Daoy (cell line): ENCODE results near the gene FLG2. TPM values are rescaled to one million over a fixed set of nuclear protein-coding genes. Genes with fewer than 3 reads are reported as not detected.

ENCODE experiments used
- DNase-seq: peaks from one replicate; pipeline ENCODE4 v3.0.0-alpha.2; 2015; ENCODE audit warnings: low read depth
- total RNA-seq: library from RNA; depleted of rRNA; stranded (reverse); fragments of >200 nt; shearing (Covaris generic); gene quantifications from 2 replicates; pipeline ENCODE4 v1.2.3, GENCODE V29; 2014; rRNA removed

FLG2 gene
- not detected in 2 replicates for total RNA-seq

- DNase-seq = no peak
These were observed at the start of gene FLG2 for GRCh38 chr1:152359906-152360305. TSS of gene FLG2 (minus strand) at chr1:152360006. CDS start at chr1:152358884, 1,122 bp downstream.

GRCh38 chr1:152408664-152409063 is 48.9 kb upstream of the FLG2 start:
- DNase-seq = no peak

- DNase-seq = peak; percentile 50
These were observed 39.2 kb upstream of the FLG2 start for GRCh38 chr1:152398812-152399698.

GRCh38 chr1:152397474-152397873 is 37.7 kb upstream of the FLG2 start:
- DNase-seq = no peak

- no peak for DNase-seq
These were observed 34.3 kb upstream of the FLG2 start for GRCh38 chr1:152394151-152394550.

- peak; percentile 33 for DNase-seq
These were observed 33.1 kb upstream of the FLG2 start for GRCh38 chr1:152392909-152393308.

- no peak for DNase-seq
These were observed 29.1 kb upstream of the FLG2 start for GRCh38 chr1:152388889-152389288.

GRCh38 chr1:152386940-152387339 is 27.1 kb upstream of the FLG2 start:
- DNase-seq = no peak

GRCh38 chr1:152380932-152381331 is 21.1 kb upstream of the FLG2 start:
- DNase-seq = no peak

GRCh38 chr1:152374451-152374850 is 14.6 kb upstream of the FLG2 start:
- DNase-seq = no peak

GRCh38 chr1:152372672-152373071 is 12.9 kb upstream of the FLG2 start:
- DNase-seq = no peak

GRCh38 chr1:152367436-152367835 is 7.6 kb upstream of the FLG2 start:
- DNase-seq = no peak

GRCh38 chr1:152356736-152357135 is 3.1 kb downstream of the FLG2 start:
- DNase-seq = no peak

- no peak for DNase-seq
These were observed 10.2 kb downstream of the FLG2 start for GRCh38 chr1:152349611-152350010.

- peak; percentile 9 for DNase-seq
These were observed 11.4 kb downstream of the FLG2 start for GRCh38 chr1:152348447-152348846.

- peak; percentile 61 for DNase-seq
These were observed 12.6 kb downstream of the FLG2 start for GRCh38 chr1:152347116-152347728.

GRCh38 chr1:152344438-152344837 is 15.4 kb downstream of the FLG2 start:
- DNase-seq = no peak

GRCh38 chr1:152343006-152343405 is 16.8 kb downstream of the FLG2 start:
- DNase-seq = no peak

- DNase-seq = no peak
These were observed 24.4 kb downstream of the FLG2 start for GRCh38 chr1:152335399-152335798.

- DNase-seq = peak; percentile 59
These were observed 30.9 kb downstream of the FLG2 start for GRCh38 chr1:152328801-152329391.

- DNase-seq = peak; percentile 24
These were observed 34.7 kb downstream of the FLG2 start, which contains the start of gene FLG for GRCh38 chr1:152325111-152325510. TSS of gene FLG (minus strand) at chr1:152325239. CDS start at chr1:152315456, 9,783 bp downstream.

GRCh38 chr1:152313970-152314369 is 45.8 kb downstream of the FLG2 start:
- no peak for DNase-seq
